Thymus (tissue), 2 donors: Measurements from ENCODE around the gene POM121. TPM values are rescaled to one million over a fixed set of nuclear protein-coding genes. Genes with fewer than 3 reads are reported as not detected.

ENCODE experiments used
- polyA plus RNA-seq: library from polyadenylated mRNA; stranded (reverse); fragments of 200-250 nt; gene quantifications from one replicate; pipeline ENCODE4 v1.2.3, GENCODE V29; 2013
- total RNA-seq: library from RNA; stranded (reverse); fragments of 120-200 nt; gene quantifications from one replicate; pipeline ENCODE4 v1.2.4, GENCODE V29; 2013
- donor health status: healthy.

The POM121 gene
- total and polyA plus RNA-seq, 2 donors = 3.9 to 14.4 TPM

Other genes starting within 250 kb of the POM121 start
- 9.7 TPM for gene TYW1B, start 96.9 kb upstream of the POM121 start, total RNA-seq
- gene TYW1B, start 96.9 kb upstream of the POM121 start, polyA plus RNA-seq = 3.0 TPM
- 0.09 TPM for gene TRIM74, start 44.4 kb downstream of the POM121 start, total RNA-seq
- gene TRIM74, start 44.4 kb downstream of the POM121 start, polyA plus RNA-seq = 3.2 TPM
- not detected for gene SPDYE8, start 104.7 kb downstream of the POM121 start, total RNA-seq
- gene SPDYE8, start 104.7 kb downstream of the POM121 start, polyA plus RNA-seq = 0.07 TPM
- not detected for gene SPDYE11, start 132.8 kb downstream of the POM121 start, total RNA-seq
- 0.07 TPM for gene SPDYE11, start 132.8 kb downstream of the POM121 start, polyA plus RNA-seq
- not detected for gene SPDYE9, start 160.9 kb downstream of the POM121 start, total RNA-seq
- gene SPDYE9, start 160.9 kb downstream of the POM121 start, polyA plus RNA-seq = 0.07 TPM